HAP-1 (cell line): ENCODE measurements around the gene ETFA.

Experiments
- DNase-seq, 2 experiments: peaks; one replicate each; pipeline ENCODE4 v3.0.0-alpha.2; 2016 to 2020; ENCODE audit warnings: low spot score in 2 of 2
- H3K27me3 ChIP-seq: fragments of 250-450 bp; sonication (Bioruptor Pico); 2 replicates; pipeline ENCODE4 v1.5.1; 2020; ENCODE audit warnings: low read depth, mild to moderate bottlenecking, moderate library complexity
- H3K36me3 ChIP-seq: fragments of 250-450 bp; sonication (Bioruptor Pico); replicated peaks from 2 replicates; pipeline ENCODE4 v1.5.1; 2020; ENCODE audit warnings: mild to moderate bottlenecking
- H3K4me1 ChIP-seq: fragments of 250-450 bp; sonication (Bioruptor Pico); 2 replicates; pipeline ENCODE4 v1.5.1; 2020; ENCODE audit warnings: mild to moderate bottlenecking
- H3K4me3 ChIP-seq: fragments of 250-450 bp; sonication (Bioruptor Pico); 2 replicates; pipeline ENCODE4 v1.5.1; 2020; ENCODE audit warnings: mild to moderate bottlenecking, moderate library complexity
- H3K9me3 ChIP-seq: fragments of 250-450 bp; sonication (Bioruptor Pico); 2 replicates; pipeline ENCODE4 v1.5.1; 2020; ENCODE audit warnings: mild to moderate bottlenecking, moderate library complexity
- in situ Hi-C: fragments of 300-500 bp; cut with MboI; formaldehyde crosslinking; loops from 3 replicates; pipeline ENCODE4 v1.14.3; 2020; ENCODE audit warnings: low sequenced_read_pairs, inconsistent platforms, mixed read lengths

Gene ETFA

DNA sequence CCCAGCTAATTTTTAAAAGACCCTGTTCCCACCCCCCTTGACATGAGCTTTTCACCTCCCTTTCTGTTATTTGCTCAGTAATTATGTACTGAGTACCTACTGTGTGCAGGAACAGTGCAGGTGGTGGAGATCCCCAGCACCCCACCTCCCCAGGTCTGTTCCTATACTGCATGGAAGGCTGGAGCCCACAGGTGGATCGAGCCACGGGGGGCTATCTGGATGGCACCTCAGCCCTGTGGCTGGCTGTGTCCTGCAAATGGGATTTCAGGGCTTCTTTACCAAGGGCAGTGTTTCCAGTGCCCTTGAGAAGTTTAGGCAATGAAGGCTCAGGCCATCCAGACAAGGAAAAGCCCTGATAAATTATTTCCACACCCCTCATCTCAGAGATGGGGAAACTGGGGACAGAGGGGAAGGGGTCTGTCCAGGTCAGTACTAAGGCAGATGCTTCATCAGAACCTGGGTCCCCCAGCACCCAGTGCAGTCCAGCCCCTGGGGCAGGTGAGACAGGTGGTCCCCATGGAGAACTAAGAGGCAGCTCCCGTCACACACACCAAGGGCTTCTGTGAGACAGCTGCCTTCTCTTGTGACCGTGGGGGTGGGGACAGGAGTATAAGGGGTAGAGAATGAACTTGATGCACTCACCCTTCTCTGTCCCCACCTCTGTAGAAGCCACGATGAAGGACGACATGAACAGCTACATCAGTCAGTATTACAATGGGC, 109.6 kb downstream of the ETFA start:
- in situ Hi-C loops, result no loop called here
- Histone ChIP-seq H3K27me3 (no peaks in the 10 kb centered on the region), H3K36me3 (peaks cover 13% of the 10 kb centered on the region; the same call in 1 of the 2 replicates), H3K9me3 (no peaks in the 10 kb centered on the region), H3K4me1 (peaks cover 3% of the 10 kb centered on the region), H3K4me3 (no peak overlapping the region)
- no peak for DNase-seq

- Histone ChIP-seq H3K4me3 (no peak overlapping the region), H3K27me3 (no peaks in the 10 kb centered on the region), H3K36me3 (peaks cover 9% of the 10 kb centered on the region; the same call in 1 of the 2 replicates), H3K9me3 (no peaks in the 10 kb centered on the region), H3K4me1 (peaks cover 8% of the 10 kb centered on the region)
- DNase-seq, result no peak
- in situ Hi-C loops, result no loop called here
Observed at GRCh38 chr15:76200641-76201105, 110.6 kb downstream of the ETFA start.

- no peak overlapping the region for H3K4me3 ChIP-seq
- H3K27me3 ChIP-seq, result no peaks in the 10 kb centered on the region
- peaks cover 9% of the 10 kb centered on the region; the same call in 1 of the 2 replicates for H3K36me3 ChIP-seq
- DNase-seq, result no peak
- peaks cover 8% of the 10 kb centered on the region for H3K4me1 ChIP-seq
- H3K9me3 ChIP-seq, result no peaks in the 10 kb centered on the region
- in situ Hi-C loops, result no loop called here
Observed at GRCh38 chr15:76200083-76200465, 111.2 kb downstream of the ETFA start.

DNA sequence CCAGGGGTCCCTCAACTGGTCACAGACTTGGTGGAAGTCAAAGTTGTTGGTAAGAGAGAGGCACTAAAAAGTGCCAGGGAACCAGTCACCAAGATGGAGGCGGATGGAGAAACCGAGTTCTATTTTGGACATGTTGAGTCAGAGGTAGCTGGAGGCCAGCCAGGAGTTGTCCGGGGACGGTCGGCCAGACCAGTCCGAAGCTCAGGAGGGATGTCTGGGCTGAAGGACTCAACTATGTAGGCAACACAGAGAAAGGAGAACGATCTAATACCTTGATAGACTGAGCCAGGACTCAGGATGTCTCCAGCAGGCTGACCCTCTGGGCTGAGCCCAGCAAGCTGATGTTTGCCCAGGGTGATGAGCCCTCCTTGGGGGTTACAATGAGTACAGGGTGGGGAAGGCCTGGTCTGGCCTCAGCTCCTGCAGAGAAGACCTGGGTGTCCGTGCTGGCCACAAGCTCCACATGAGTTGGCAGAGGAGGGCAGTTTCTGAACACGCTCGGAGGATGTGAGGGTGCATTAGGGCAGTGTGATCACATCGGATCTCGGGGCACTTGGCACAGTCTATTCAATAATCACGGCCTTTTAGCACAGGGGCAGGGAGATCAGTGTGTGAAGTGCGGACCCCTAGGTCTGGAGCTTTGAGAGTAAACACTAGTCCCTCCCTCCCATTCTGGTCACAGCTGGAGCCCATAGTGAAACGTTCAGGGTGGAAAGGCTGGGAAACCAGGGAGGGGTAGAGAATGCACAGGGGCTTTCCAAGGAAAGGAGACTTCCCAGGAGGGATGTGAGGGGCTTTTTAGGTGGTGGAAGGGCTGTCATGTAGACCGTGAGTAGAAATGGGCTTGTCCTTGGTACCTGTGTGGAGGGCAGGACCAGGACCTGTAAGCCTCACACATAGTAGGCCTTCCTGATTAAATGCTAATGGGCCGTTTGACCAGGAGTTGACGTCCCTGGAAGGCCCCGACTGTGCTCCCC, 111.9 kb downstream of the ETFA start:
- Histone ChIP-seq H3K27me3 (no peaks in the 10 kb centered on the region), H3K4me3 (no peak overlapping the region), H3K4me1 (peaks cover 8% of the 10 kb centered on the region), H3K36me3 (peaks cover 5% of the 10 kb centered on the region; the same call in 1 of the 2 replicates), H3K9me3 (no peaks in the 10 kb centered on the region)
- DNase-seq, result no peak
- in situ Hi-C loops, result loop anchor here (10.0 kb wide), 1 partner anchor 665 kb away; no protein-coding TSS in a partner anchor

DNA sequence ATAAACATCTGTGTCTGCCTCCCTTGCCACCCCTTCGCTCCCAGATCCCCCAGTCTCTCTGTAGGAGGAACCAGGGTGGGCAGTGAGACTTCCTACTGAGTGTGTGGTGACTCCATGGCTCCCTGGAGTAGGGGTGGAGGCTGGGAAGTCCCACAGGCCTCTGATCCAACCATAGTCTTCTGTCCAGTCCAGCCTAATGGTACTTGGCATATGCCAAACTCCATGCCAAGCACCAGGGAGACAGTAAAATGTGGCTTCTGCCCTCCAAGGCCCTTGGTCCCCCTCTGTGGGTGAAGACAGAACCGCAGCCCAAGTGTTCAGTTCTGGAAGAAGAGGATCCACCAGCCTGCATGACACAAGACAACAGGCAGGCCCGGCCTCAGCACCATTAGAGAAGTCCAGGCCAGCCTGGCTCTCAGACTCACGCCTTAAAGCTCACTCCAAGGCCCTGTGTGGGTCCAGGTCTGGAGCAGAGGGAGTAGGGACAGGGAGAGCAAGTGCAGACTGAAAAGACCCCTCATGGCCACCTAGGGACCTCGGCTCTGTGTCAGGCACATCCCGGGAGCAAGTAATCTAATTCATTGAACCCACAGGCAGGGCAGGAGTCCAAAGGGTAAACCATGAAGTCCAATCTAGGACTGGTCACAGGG, 112.7 kb downstream of the ETFA start:
- Histone ChIP-seq H3K9me3 (no peaks in the 10 kb centered on the region), H3K36me3 (peaks cover 3% of the 10 kb centered on the region; the same call in 1 of the 2 replicates), H3K27me3 (no peaks in the 10 kb centered on the region), H3K4me1 (peaks cover 8% of the 10 kb centered on the region), H3K4me3 (no peak overlapping the region)
- in situ Hi-C loops, result loop anchor here (10.0 kb wide), 1 partner anchor 666 kb away; no protein-coding TSS in a partner anchor
- DNase-seq, result no peak

DNA sequence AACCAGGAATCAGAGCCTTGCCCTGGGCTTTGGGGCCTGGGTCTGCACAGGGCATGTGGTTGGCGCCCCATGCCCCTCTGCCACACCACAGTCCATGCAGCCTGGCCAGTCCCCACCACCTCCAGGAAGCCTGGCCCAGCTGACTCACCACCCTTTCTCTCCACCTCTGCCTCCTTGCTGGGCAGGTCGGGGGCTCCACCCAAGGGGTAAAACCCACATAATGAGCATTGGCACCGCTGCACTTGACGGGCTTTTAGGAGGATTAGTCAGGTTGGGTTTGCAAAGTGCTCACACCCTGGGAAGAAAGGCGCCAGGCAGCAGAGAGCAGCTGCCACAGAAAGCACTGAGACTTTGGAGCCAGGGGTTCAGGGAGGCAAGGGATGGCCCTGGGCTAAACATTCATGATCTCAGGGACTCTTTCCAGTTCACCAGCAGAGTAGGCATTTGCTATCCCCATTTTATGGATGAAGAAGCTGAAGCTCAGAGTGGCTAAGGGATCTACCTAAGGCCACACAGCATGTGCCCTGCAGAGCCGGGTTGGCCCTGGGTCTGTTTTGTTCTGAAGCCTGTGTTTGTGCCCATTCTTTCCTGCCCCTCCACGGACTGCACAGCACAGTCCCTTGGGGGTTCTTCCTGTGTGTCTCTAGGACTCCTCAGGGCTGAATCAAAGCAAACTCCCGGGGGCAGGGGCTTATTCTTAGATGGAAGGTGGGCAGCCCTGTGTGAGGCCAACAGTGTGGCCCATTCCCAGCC, 113.4 kb downstream of the ETFA start:
- H3K27me3 ChIP-seq, result no peaks in the 10 kb centered on the region
- H3K4me1 ChIP-seq, result peaks cover 8% of the 10 kb centered on the region
- no peak for DNase-seq
- no peak overlapping the region for H3K4me3 ChIP-seq
- in situ Hi-C loops, result loop anchor here (10.0 kb wide), 1 partner anchor 667 kb away; no protein-coding TSS in a partner anchor
- 0 out of 2 replicates have a peak, but pooled peaks cover 3% of the 10 kb centered on the region for H3K36me3 ChIP-seq
- H3K9me3 ChIP-seq, result no peaks in the 10 kb centered on the region

- in situ Hi-C loops, result loop anchor here (10.0 kb wide), 1 partner anchor 668 kb away; no protein-coding TSS in a partner anchor
- peak; percentile 40 to 74 for DNase-seq
- no peaks in the 10 kb centered on the region for H3K36me3 ChIP-seq
- H3K4me1 ChIP-seq, result peaks cover 8% of the 10 kb centered on the region
- no peaks in the 10 kb centered on the region for H3K27me3 ChIP-seq
- H3K4me3 ChIP-seq, result no peak overlapping the region
- H3K9me3 ChIP-seq, result no peaks in the 10 kb centered on the region
Observed at GRCh38 chr15:76196269-76197231, 114.7 kb downstream of the ETFA start.

- Histone ChIP-seq H3K36me3 (no peaks in the 10 kb centered on the region), H3K9me3 (no peaks in the 10 kb centered on the region), H3K4me3 (no peak overlapping the region), H3K4me1 (peaks cover 11% of the 10 kb centered on the region), H3K27me3 (no peaks in the 10 kb centered on the region)
- in situ Hi-C loops, result loop anchor here (10.0 kb wide), 1 partner anchor 669 kb away; no protein-coding TSS in a partner anchor
- DNase-seq, result no peak
Observed at GRCh38 chr15:76195506-76196268, 115.6 kb downstream of the ETFA start.

- in situ Hi-C loops, result loop anchor here (10.0 kb wide), 1 partner anchor 671 kb away; no protein-coding TSS in a partner anchor
- Histone ChIP-seq H3K36me3 (no peaks in the 10 kb centered on the region), H3K9me3 (no peaks in the 10 kb centered on the region), H3K4me1 (peaks cover 11% of the 10 kb centered on the region), H3K4me3 (no peak overlapping the region), H3K27me3 (no peaks in the 10 kb centered on the region)
- DNase-seq, result no peak
Observed at GRCh38 chr15:76193934-76194333, 117.3 kb downstream of the ETFA start.

- Histone ChIP-seq H3K9me3 (no peaks in the 10 kb centered on the region), H3K27me3 (no peaks in the 10 kb centered on the region), H3K4me3 (no peak overlapping the region), H3K36me3 (no peaks in the 10 kb centered on the region), H3K4me1 (peaks cover 11% of the 10 kb centered on the region)
- in situ Hi-C loops, result loop anchor here (10.0 kb wide), 1 partner anchor 672 kb away; no protein-coding TSS in a partner anchor
- no peak for DNase-seq
Observed at GRCh38 chr15:76192715-76193114, 118.6 kb downstream of the ETFA start.

- H3K9me3 ChIP-seq, result no peaks in the 10 kb centered on the region
- in situ Hi-C loops, result loop anchor here (10.0 kb wide), 1 partner anchor 673 kb away; no protein-coding TSS in a partner anchor
- H3K36me3 ChIP-seq, result no peaks in the 10 kb centered on the region
- H3K4me1 ChIP-seq, result peaks cover 9% of the 10 kb centered on the region
- H3K4me3 ChIP-seq, result no peak overlapping the region
- no peak for DNase-seq
- H3K27me3 ChIP-seq, result no peaks in the 10 kb centered on the region
Observed at GRCh38 chr15:76191539-76192244, 119.6 kb downstream of the ETFA start.
